OCI-LY7 (cell line): ENCODE measurements around the gene GET3.

Source experiments
- CTCF ChIP-seq: fragments of 200-600 bp; sonication (generic); conservative IDR thresholded peaks from 2 replicates; pipeline ENCODE4 v1.5.1; 2014; ENCODE audit warnings: mild to moderate bottlenecking, antibody characterized with exemption, low read length, moderate library complexity, mixed read lengths
- EZH2phosphoT487 ChIP-seq: fragments of 200-600 bp; sonication (generic); IDR thresholded peaks from 2 replicates; pipeline ENCODE4 v1.6.1; 2018; ENCODE audit warnings: low read depth, borderline replicate concordance, mild to moderate bottlenecking, mixed run types, antibody characterized with exemption, low read length, moderate library complexity, mixed read lengths

GRCh38 chr19:12736995-12737834 lies at the start of gene GET3:
- TF ChIP-seq CTCF, result no peak
- TF ChIP-seq EZH2phosphoT487, result no peak
